ENCODE measurements around the gene MRFAP1.

GRCh38 chr4:6663596-6664393 is 23.3 kb downstream of the MRFAP1 start:
- TF ChIP-seq CTCF (IDR thresholded peaks at IDR 0.05) (no peak), POLR2A (IDR thresholded peaks at IDR 0.05) (no peak)
